ENCODE data around the gene ABCC4.

Gene ABCC4

GRCh38 chr13:95120650-95121049 is 180.6 kb downstream of the ABCC4 start:
- H3K27me3 Mint-ChIP-seq: no peaks in the 10 kb centered on the region
- H3K9me3 Mint-ChIP-seq: no peaks in the 10 kb centered on the region
- no peaks in the 10 kb centered on the region for H3K4me1 Mint-ChIP-seq
- H3K36me3 Mint-ChIP-seq: peaks cover 9 to 22% of the 10 kb centered on the region in 2 donors
- DNase-seq (no peak), ATAC-seq (replicated peaks) (no peak)
- no peak overlapping the region for H3K4me3 Mint-ChIP-seq
- no peak overlapping the region for H3K27ac Mint-ChIP-seq

DNA sequence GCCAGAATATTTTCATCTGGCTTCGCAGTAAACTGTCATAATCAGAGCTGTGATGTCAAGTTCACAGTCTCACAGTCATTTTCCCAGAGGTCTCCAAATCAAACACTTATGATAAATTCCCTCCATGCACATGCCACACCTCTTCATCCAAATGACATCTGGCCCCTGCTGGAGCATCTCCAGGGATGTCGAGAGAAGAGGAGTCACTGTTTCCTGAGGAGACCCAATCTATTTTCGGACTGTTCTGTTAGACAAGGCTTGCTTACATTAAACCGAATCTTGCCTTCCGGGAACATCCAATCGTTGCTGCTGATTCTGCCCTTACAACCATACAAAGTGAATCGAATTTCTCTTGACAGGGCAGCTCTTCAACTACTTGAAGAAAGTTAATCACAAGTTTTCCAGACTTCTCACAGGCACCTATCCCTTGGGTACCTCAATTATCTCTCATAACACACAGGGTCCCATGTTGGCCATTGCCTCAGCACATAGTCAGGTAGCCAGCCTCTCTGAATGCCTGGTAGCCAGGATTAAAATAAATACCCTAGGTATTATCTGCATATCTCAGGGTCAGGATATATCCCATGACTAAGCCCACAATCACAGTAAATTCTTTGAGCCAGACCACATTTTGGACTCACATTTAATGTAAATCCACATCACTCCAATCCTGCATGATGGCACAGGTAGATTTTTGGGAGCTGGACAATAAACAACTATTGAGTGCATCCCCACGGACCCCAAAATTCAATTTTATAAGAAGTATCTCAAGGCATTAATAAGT is 182.5 kb downstream of the ABCC4 start:
- Mint-ChIP-seq H3K4me3 (no peak overlapping the region), H3K36me3 (peaks cover 8 to 24% of the 10 kb centered on the region in 2 donors), H3K27ac (no peak overlapping the region), H3K9me3 (no peaks in the 10 kb centered on the region), H3K4me1 (no peaks in the 10 kb centered on the region), H3K27me3 (no peaks in the 10 kb centered on the region)
- DNase-seq (no peak), ATAC-seq (replicated peaks) (no peak)

GRCh38 chr13:95117092-95117491 is 184.2 kb downstream of the ABCC4 start:
- no peak for ATAC-seq (replicated peaks)
- no peak overlapping the region for H3K4me3 Mint-ChIP-seq
- no peaks in the 10 kb centered on the region for H3K27me3 Mint-ChIP-seq
- H3K4me1 Mint-ChIP-seq: no peaks in the 10 kb centered on the region
- no peak overlapping the region for H3K27ac Mint-ChIP-seq
- DNase-seq: no peak
- peaks cover 6 to 12% of the 10 kb centered on the region in 2 donors for H3K36me3 Mint-ChIP-seq
- H3K9me3 Mint-ChIP-seq: no peaks in the 10 kb centered on the region

- Mint-ChIP-seq H3K27ac (no peak overlapping the region), H3K36me3 (peaks cover 4 to 7% of the 10 kb centered on the region in 2 donors), H3K4me1 (no peaks in the 10 kb centered on the region), H3K27me3 (no peaks in the 10 kb centered on the region), H3K4me3 (no peak overlapping the region), H3K9me3 (no peaks in the 10 kb centered on the region)
- ATAC-seq (replicated peaks): no peak
- no peak for DNase-seq
Observed at GRCh38 chr13:95115525-95115924, 185.7 kb downstream of the ABCC4 start.

DNA sequence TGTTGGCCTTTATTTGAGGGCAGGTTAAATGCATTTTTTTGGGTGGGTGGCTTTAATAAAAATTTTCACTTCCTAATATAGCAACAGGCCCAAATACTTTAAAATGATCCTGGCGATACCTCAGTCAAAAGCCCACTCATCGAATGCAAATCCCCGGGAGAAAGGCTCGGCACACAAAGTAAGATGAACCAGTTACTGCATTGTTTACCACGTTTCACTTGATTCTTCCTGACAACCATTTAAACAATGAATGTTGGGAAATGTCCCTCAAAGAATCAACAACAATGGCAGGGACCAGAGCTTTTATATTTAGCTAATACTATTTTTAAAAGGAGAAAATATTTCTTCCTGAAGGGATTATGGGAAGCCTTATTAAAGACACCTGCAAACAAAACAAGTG is 187.7 kb downstream of the ABCC4 start:
- Mint-ChIP-seq H3K4me3 (no peak overlapping the region), H3K36me3 (peaks cover 8 to 17% of the 10 kb centered on the region in 2 donors), H3K27ac (no peak overlapping the region), H3K27me3 (no peaks in the 10 kb centered on the region), H3K9me3 (peaks cover 3 to 4% of the 10 kb centered on the region in 2 donors), H3K4me1 (no peaks in the 10 kb centered on the region)
- ATAC-seq (replicated peaks): no peak
- no peak for DNase-seq

GRCh38 chr13:95112883-95113282 is 188.4 kb downstream of the ABCC4 start:
- no peaks in the 10 kb centered on the region for H3K27me3 Mint-ChIP-seq
- DNase-seq (no peak), ATAC-seq (replicated peaks) (no peak)
- H3K4me1 Mint-ChIP-seq: no peaks in the 10 kb centered on the region
- H3K27ac Mint-ChIP-seq: no peak overlapping the region
- peaks cover 8 to 18% of the 10 kb centered on the region in 2 donors for H3K36me3 Mint-ChIP-seq
- H3K9me3 Mint-ChIP-seq: peaks cover 3 to 5% of the 10 kb centered on the region in 2 donors
- no peak overlapping the region for H3K4me3 Mint-ChIP-seq

DNA sequence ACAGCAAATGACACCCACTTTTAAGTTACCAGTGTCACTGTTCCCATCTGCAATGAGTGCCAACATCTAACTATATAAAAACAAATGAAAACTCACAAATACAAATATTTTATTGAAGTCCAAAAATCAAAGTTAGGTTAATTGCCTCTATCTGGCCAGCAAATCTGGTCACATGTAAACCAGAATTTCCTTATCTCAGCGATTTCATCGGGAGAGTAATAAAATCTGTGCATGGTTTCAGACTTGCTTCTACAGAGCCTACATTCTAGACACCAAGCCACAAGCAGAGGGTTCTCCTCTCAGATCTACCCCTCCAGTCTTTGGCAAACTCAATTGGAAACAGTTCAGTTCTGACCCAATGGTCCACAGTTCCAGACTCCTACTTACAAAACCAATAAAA is 189.6 kb downstream of the ABCC4 start:
- Mint-ChIP-seq H3K36me3 (peaks cover 11 to 21% of the 10 kb centered on the region in 2 donors), H3K27me3 (no peaks in the 10 kb centered on the region), H3K4me3 (no peak overlapping the region), H3K27ac (no peak overlapping the region), H3K4me1 (no peaks in the 10 kb centered on the region), H3K9me3 (peaks cover 5% of the 10 kb centered on the region in 2 donors)
- no peak for DNase-seq
- ATAC-seq (replicated peaks): no peak

DNA sequence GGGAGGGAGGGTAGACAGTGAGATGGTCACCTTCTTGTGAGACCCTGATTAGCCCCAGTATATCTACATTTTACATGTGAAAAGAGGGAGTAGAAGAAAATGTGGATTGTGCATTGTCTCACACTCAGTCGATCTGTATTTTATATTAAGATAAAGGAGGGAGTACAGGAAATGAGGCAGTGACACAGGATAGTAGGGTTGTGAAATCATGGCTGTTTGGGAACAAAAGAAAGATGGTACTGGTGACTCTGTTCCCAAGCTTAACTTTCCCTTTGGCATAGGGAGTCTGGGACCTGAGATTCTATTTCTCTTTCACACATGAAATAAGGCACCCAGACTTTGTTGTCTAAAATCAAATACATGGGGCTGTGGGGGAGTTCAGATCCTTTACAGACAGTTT is 194.7 kb downstream of the ABCC4 start:
- ATAC-seq (replicated peaks) (no peak), DNase-seq (no peak)
- Mint-ChIP-seq H3K4me3 (no peak overlapping the region), H3K4me1 (no peaks in the 10 kb centered on the region), H3K9me3 (peaks cover 5% of the 10 kb centered on the region in 2 donors), H3K36me3 (peaks cover 9 to 22% of the 10 kb centered on the region in 2 donors), H3K27ac (no peak overlapping the region), H3K27me3 (no peaks in the 10 kb centered on the region)

GRCh38 chr13:95100525-95101433 is 200.5 kb downstream of the ABCC4 start:
- Mint-ChIP-seq H3K4me1 (no peaks in the 10 kb centered on the region), H3K9me3 (peaks cover 7 to 8% of the 10 kb centered on the region in 2 donors), H3K36me3 (peaks cover 7 to 29% of the 10 kb centered on the region in 2 donors), H3K27ac (no peak overlapping the region), H3K4me3 (no peak overlapping the region), H3K27me3 (no peaks in the 10 kb centered on the region)
- ATAC-seq (replicated peaks) (no peak), DNase-seq (no peak)

DNA sequence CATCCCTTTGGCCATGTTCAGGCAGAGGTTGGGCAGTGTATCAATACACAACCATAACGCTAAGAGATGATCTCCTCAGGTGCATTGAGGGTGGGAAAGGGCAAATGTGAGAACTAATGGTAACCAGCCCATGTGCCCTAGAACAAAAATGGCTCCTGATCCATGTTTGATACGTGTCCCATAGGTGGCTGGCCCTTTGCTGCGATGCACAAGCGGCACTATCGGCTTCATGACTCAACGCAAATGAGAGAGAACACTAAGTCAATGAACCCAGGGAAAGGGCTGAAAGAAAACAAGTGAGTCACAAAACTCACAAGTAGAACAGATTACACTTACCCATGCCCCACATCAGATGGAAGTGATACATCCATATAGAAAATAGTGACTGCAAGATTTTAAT is 201.7 kb downstream of the ABCC4 start:
- no peak for ATAC-seq (replicated peaks)
- H3K27ac Mint-ChIP-seq: no peak overlapping the region
- DNase-seq: no peak
- peaks cover 7 to 8% of the 10 kb centered on the region in 2 donors for H3K9me3 Mint-ChIP-seq
- H3K36me3 Mint-ChIP-seq: peaks cover 7 to 33% of the 10 kb centered on the region in 2 donors
- no peaks in the 10 kb centered on the region for H3K27me3 Mint-ChIP-seq
- H3K4me3 Mint-ChIP-seq: no peak overlapping the region
- no peaks in the 10 kb centered on the region for H3K4me1 Mint-ChIP-seq

DNA sequence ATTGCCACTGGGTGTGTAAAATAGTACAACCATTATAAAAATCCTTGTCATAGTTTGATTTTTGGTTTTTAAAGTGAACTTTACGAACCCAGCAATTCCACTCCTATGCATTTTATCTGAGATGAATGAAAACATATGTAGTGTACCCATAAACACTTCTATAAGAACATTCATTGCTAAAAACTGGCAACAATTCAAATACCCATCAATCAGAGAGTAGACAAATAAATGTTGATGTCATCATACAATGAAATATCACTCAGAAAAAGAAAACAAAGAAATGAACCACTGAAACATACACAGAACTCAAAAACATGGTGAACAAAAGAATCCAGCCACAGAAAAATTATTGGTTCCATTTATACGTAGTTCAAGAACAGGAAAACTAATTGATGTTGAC is 202.3 kb downstream of the ABCC4 start:
- H3K27me3 Mint-ChIP-seq: no peaks in the 10 kb centered on the region
- H3K4me1 Mint-ChIP-seq: no peaks in the 10 kb centered on the region
- ATAC-seq (replicated peaks): no peak
- H3K27ac Mint-ChIP-seq: no peak overlapping the region
- peaks cover 7 to 8% of the 10 kb centered on the region in 2 donors for H3K9me3 Mint-ChIP-seq
- no peak for DNase-seq
- peaks cover 7 to 32% of the 10 kb centered on the region in 2 donors for H3K36me3 Mint-ChIP-seq
- no peak overlapping the region for H3K4me3 Mint-ChIP-seq

- no peaks in the 10 kb centered on the region for H3K27me3 Mint-ChIP-seq
- no peaks in the 10 kb centered on the region for H3K4me1 Mint-ChIP-seq
- H3K27ac Mint-ChIP-seq: no peak overlapping the region
- DNase-seq (no peak), ATAC-seq (replicated peaks) (no peak)
- H3K4me3 Mint-ChIP-seq: no peak overlapping the region
- peaks cover 2 to 5% of the 10 kb centered on the region in 2 donors for H3K9me3 Mint-ChIP-seq
- peaks cover 16 to 47% of the 10 kb centered on the region in 2 donors for H3K36me3 Mint-ChIP-seq
Observed at GRCh38 chr13:95091755-95092154, 209.5 kb downstream of the ABCC4 start.

GRCh38 chr13:95087746-95088305 is 213.4 kb downstream of the ABCC4 start:
- Mint-ChIP-seq H3K4me1 (no peaks in the 10 kb centered on the region), H3K27me3 (no peaks in the 10 kb centered on the region), H3K36me3 (peaks cover 14 to 22% of the 10 kb centered on the region in 2 donors), H3K4me3 (no peak overlapping the region), H3K9me3 (peaks cover 2 to 5% of the 10 kb centered on the region in 2 donors), H3K27ac (no peak overlapping the region)
- ATAC-seq (replicated peaks) (no peak), DNase-seq (no peak)

DNA sequence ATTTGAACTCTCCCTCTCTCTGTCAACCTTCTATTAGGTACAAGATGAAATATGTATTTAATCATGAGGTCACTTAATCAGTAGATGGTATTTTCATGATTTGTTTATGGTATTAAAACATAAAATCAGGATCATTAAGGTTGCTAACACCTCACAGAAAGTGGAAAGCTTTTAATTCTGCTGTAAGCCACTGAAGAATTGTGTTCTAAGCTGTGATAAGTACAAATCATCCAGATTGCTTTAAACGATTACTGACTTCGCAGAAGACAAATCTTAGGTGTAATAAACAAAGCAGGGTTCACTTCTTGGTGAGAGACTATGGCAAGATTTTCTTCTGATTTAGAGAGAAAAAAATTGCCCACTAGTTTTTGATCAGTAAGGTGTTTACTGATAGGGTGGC is 214.5 kb downstream of the ABCC4 start:
- Mint-ChIP-seq H3K9me3 (no peaks in the 10 kb centered on the region), H3K36me3 (peaks cover 9 to 15% of the 10 kb centered on the region in 2 donors), H3K4me3 (no peak overlapping the region), H3K27ac (no peak overlapping the region), H3K27me3 (no peaks in the 10 kb centered on the region), H3K4me1 (no peaks in the 10 kb centered on the region)
- no peak for DNase-seq
- no peak for ATAC-seq (replicated peaks)

Measured in stimulated activated naive B cell treated with anti-CD40 and anti-IgM and Interleukin-4, amounts not matched to agents 10 μg/mL and 1 μg/mL and 100 μg/mL, for 72 hours (primary cell).